Measurements from ENCODE around the gene CPAMD8.
A peak's percentile ranks its signal among the peaks of the same experiment; 100 is the strongest.

The CPAMD8 gene

GRCh38 chr19:16869331-16869972 is 157.2 kb downstream of the CPAMD8 start:
- DNase-seq: no peak

- DNase-seq: no peak
These were observed 158.0 kb downstream of the CPAMD8 start for GRCh38 chr19:16868423-16869130.

- DNase-seq: no peak
These were observed 159.4 kb downstream of the CPAMD8 start for GRCh38 chr19:16867211-16867610.

- no peak for DNase-seq
These were observed 163.7 kb downstream of the CPAMD8 start for GRCh38 chr19:16862826-16863415.

GRCh38 chr19:16861834-16862233 is 164.8 kb downstream of the CPAMD8 start:
- no peak for DNase-seq

- DNase-seq: peak in 1 of 2 experiments; percentile 5
These were observed 165.6 kb downstream of the CPAMD8 start for GRCh38 chr19:16861011-16861410.

- DNase-seq: no peak
These were observed 166.5 kb downstream of the CPAMD8 start for GRCh38 chr19:16860118-16860517.

- no peak for DNase-seq
These were observed 167.0 kb downstream of the CPAMD8 start for GRCh38 chr19:16859626-16860025.

GRCh38 chr19:16856091-16856490 is 170.5 kb downstream of the CPAMD8 start:
- DNase-seq: no peak

- no peak for DNase-seq
These were observed 173.5 kb downstream of the CPAMD8 start for GRCh38 chr19:16853066-16853465.

- DNase-seq: no peak
These were observed 175.4 kb downstream of the CPAMD8 start for GRCh38 chr19:16851031-16851712.

GRCh38 chr19:16850133-16850532 is 176.5 kb downstream of the CPAMD8 start:
- no peak for DNase-seq

- DNase-seq: no peak
These were observed 177.4 kb downstream of the CPAMD8 start for GRCh38 chr19:16849168-16849567.

- DNase-seq: no peak
These were observed 179.2 kb downstream of the CPAMD8 start for GRCh38 chr19:16847430-16847829.

GRCh38 chr19:16846901-16847300 is 179.7 kb downstream of the CPAMD8 start:
- no peak for DNase-seq

Measured in NCI-H526 (cell line).